ENCODE results near the gene IFNAR2. TPM values are rescaled to one million over a fixed set of nuclear protein-coding genes. Genes with fewer than 3 reads are reported as not detected.
"Not testable (repeated sequence)": the region's sequence is repeated elsewhere in the genome, so short reads cannot be mapped to it uniquely, and the experiment has no call there.

Gene IFNAR2
- total and polyA plus RNA-seq, 10 donors = 20.4 to 124 (median 83.0) TPM

DNA sequence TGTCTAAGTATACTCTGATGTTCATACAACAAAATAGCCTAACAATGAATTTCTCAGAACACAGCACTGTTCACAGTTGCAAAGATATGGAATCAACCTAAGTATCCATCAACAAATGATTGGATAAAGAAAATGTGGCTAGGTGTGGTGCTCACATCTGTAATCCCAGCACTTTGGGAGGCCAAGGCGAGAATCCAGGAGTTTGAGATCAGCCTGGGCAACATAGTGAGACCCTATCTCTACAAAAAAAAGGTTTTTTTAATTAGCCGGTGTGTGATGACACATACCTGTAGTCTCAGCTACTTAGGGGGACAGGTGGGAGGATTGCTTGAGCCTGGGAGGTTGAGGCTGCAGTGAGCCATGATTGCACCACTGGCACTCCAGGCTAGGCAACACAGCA lies 10.7 kb downstream of the IFNAR2 start:
- Histone ChIP-seq H3K9me3 (no peaks in the 10 kb centered on the region), H3K27ac (peak overlapping the region in 2 of 8 donors; percentile 55 to 78), H3K4me1 (peaks cover 9 to 93% (median 79%) of the 10 kb centered on the region in 6 donors), H3K4me3 (no peak overlapping the region), H3K36me3 (peaks cover 0 to 59% (median 17%) of the 10 kb centered on the region in 6 donors), H3K27me3 (replicated peaks in 1 of 7) (no peaks in the 10 kb centered on the region)
- TF ChIP-seq, protein P1, sequence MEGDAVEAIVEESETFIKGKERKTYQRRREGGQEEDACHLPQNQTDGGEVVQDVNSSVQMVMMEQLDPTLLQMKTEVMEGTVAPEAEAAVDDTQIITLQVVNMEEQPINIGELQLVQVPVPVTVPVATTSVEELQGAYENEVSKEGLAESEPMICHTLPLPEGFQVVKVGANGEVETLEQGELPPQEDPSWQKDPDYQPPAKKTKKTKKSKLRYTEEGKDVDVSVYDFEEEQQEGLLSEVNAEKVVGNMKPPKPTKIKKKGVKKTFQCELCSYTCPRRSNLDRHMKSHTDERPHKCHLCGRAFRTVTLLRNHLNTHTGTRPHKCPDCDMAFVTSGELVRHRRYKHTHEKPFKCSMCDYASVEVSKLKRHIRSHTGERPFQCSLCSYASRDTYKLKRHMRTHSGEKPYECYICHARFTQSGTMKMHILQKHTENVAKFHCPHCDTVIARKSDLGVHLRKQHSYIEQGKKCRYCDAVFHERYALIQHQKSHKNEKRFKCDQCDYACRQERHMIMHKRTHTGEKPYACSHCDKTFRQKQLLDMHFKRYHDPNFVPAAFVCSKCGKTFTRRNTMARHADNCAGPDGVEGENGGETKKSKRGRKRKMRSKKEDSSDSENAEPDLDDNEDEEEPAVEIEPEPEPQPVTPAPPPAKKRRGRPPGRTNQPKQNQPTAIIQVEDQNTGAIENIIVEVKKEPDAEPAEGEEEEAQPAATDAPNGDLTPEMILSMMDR (IDR thresholded peaks at IDR 0.05 in 8 of 11, conservative IDR thresholded peaks at IDR 0.05 in 3 of 11) = no peak
- TF ChIP-seq POLR2A (IDR thresholded peaks at IDR 0.05) = no peak
- TF ChIP-seq POLR2AphosphoS5 (IDR thresholded peaks at IDR 0.05) = no peak
- WGBS, 5 donors = 83 to 96% (median 90%) methylated on average over 2 of the region's 2 CpGs
- DNase-seq = no peak
- intact Hi-C loops (cut with DNase I; ENCODE audit: low total_unique reads) = no loop called here

DNA sequence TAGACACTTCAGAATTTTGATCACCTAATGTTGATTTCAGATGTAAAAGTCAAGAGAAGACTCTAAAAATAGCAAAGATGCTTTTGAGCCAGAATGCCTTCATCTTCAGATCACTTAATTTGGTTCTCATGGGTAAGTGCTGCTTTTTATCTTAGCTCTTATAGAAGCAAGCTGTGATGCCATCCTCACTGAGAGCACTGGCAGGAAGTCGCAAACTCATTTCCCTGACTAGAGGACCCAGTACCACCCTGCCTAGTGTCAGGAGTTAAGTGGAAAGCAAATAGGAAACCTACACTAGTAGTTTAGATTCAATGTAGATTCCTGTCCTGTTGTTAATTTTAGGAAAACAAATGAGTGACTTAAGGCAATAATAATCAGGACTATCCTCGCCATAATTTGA lies 12.1 kb downstream of the IFNAR2 start:
- no peak for DNase-seq
- H3K27me3 ChIP-seq (replicated peaks in 1 of 7) = no peaks in the 10 kb centered on the region
- peaks cover 3 to 64% (median 31%) of the 10 kb centered on the region in 6 donors for H3K36me3 ChIP-seq
- peak overlapping the region in 3 of 8 donors; percentile 3 to 52 (median 37) for H3K27ac ChIP-seq
- TF ChIP-seq POLR2AphosphoS5 (IDR thresholded peaks at IDR 0.05) (no peak), POLR2A (IDR thresholded peaks at IDR 0.05) (no peak)
- TF ChIP-seq, protein P1 (IDR thresholded peaks at IDR 0.05 in 8 of 11, conservative IDR thresholded peaks at IDR 0.05 in 3 of 11) = no peak
- WGBS, 5 donors = 68 to 78% (median 72%) methylated on average over 2 of the region's 2 CpGs
- intact Hi-C loops (cut with DNase I; ENCODE audit: low total_unique reads) = no loop called here
- peaks cover 4 to 91% (median 68%) of the 10 kb centered on the region in 6 donors for H3K4me1 ChIP-seq
- H3K9me3 ChIP-seq = no peaks in the 10 kb centered on the region
- H3K4me3 ChIP-seq = no peak overlapping the region

DNA sequence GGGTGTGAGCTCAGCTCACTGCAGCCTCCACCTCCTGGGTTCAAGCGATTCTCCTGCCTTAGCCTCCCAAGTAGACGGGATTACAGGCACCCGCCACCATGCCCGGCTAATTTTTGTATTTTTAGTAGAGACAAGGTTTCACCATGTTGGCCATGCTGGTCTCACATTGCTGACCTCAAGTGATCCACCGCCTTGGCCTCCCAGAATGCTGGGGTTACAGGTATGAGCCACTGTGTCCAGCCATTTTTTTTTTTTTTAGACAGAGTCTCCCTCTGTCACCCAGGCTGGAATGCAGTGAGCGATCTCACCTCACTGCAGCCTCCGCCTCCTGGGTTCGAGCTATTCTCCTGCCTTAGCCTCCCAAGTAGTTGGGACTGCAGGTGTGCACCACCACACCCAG lies 13.1 kb downstream of the IFNAR2 start:
- H3K27me3 ChIP-seq (replicated peaks in 1 of 7); intact Hi-C loops (cut with DNase I; ENCODE audit: low total_unique reads); H3K4me3 ChIP-seq; DNase-seq; H3K9me3 ChIP-seq: not testable (repeated sequence)
- Histone ChIP-seq H3K27ac (peak overlapping the region in 2 of 8 donors; percentile 69 to 78), H3K4me1 (peaks cover 4 to 91% (median 60%) of the 10 kb centered on the region in 6 donors), H3K36me3 (peaks cover 3 to 65% (median 41%) of the 10 kb centered on the region in 6 donors)
- 96 to 100% (median 97%) methylated on average over 8 of the region's 8 CpGs for WGBS, 5 donors

DNA sequence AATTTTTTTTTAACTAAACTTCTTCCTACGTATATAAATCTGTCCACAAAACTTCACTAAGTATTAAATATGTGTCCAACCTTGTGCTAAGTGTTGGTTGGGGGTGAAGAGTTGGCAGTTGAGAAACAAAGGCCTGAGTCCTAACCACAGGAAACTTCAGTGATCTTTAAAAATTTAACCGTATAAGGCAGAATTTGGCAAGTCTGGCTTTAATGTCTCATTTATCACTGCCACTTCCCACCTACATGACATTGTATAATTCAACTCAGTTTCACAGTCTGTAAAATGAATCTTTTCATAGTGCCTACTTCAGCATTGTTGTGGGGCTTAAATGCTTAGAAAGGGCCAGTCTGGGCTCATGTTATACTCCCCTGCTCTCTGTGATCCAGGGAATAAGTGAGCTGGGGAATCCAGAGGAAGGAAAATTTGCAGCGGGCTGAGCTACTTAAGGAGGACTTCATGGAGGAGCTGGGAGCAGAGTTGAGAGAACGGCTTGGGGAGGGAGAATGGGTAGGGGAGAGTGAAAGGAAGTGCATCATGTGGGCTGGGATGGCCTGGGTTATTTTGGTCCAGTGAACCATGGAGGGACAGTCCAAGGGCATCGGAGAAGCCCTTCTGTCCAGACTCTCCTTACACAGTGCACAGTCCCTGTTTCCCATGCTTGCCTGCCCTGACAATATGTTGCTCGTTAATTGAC lies 14.5 kb downstream of the IFNAR2 start:
- Histone ChIP-seq H3K9me3 (no peaks in the 10 kb centered on the region), H3K27me3 (replicated peaks in 1 of 7) (no peaks in the 10 kb centered on the region), H3K27ac (peak overlapping the region in 7 of 8 donors; percentile 42 to 78 (median 69)), H3K4me3 (no peak overlapping the region), H3K36me3 (peaks cover 3 to 75% (median 52%) of the 10 kb centered on the region in 6 donors), H3K4me1 (peaks cover 1 to 87% (median 47%) of the 10 kb centered on the region in 6 donors)
- DNase-seq = no peak
- TF ChIP-seq POLR2AphosphoS5 (IDR thresholded peaks at IDR 0.05) = no peak
- TF ChIP-seq, protein P1 (IDR thresholded peaks at IDR 0.05 in 8 of 11, conservative IDR thresholded peaks at IDR 0.05 in 3 of 11) = no peak
- no peak for TF ChIP-seq POLR2A (IDR thresholded peaks at IDR 0.05)
- intact Hi-C loops (cut with DNase I; ENCODE audit: low total_unique reads) = no loop called here
- 35 to 52% (median 43%) methylated on average over 6 of the region's 6 CpGs for WGBS, 5 donors

Data from spleen (tissue), 11 donors.